LNCaP clone FGC (cell line): ENCODE results near the gene PIK3C3.
A peak's percentile ranks its signal among the peaks of the same experiment; 100 is the strongest.

ENCODE experiments used
- DNase-seq: peaks from one replicate; pipeline ENCODE4 v3.0.0-alpha.2; 2011; ENCODE audit warnings: low read depth
- H3K4me3 ChIP-seq: 2 replicates; pipeline ENCODE4 v1.5.1; 2011; ENCODE audit warnings: mild to moderate bottlenecking, low read depth, low read length, control low read depth
- TF ChIP-seq, protein P1 (sequence below): IDR thresholded peaks from 2 replicates; pipeline ENCODE4 v1.5.1; 2012; ENCODE audit warnings: mild to moderate bottlenecking; ENCODE audit not compliant: control insufficient read depth, insufficient read depth; ENCODE audit errors: extremely low read depth

PIK3C3 gene

DNA sequence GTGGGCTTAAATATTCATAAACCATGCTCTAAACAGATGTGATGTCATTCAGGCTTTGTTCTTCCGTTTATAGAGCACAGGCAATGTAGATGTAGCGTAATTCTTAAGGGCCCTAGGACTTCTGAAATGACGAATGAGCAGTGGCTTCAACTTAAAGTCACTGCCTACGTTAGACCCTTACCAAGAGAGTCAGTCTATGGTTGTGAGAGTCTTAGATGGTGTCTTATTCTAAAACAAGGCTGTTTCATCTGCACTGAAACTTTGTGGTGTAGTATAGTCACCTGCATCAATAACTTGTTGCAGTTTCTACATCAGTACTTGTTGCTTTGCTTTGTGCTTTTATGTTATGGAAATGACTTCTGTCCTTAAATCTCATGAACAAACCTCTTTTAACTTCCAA, 56.0 kb downstream of the PIK3C3 start:
- TF ChIP-seq, protein P1, sequence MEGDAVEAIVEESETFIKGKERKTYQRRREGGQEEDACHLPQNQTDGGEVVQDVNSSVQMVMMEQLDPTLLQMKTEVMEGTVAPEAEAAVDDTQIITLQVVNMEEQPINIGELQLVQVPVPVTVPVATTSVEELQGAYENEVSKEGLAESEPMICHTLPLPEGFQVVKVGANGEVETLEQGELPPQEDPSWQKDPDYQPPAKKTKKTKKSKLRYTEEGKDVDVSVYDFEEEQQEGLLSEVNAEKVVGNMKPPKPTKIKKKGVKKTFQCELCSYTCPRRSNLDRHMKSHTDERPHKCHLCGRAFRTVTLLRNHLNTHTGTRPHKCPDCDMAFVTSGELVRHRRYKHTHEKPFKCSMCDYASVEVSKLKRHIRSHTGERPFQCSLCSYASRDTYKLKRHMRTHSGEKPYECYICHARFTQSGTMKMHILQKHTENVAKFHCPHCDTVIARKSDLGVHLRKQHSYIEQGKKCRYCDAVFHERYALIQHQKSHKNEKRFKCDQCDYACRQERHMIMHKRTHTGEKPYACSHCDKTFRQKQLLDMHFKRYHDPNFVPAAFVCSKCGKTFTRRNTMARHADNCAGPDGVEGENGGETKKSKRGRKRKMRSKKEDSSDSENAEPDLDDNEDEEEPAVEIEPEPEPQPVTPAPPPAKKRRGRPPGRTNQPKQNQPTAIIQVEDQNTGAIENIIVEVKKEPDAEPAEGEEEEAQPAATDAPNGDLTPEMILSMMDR: no peak
- no peak for DNase-seq
- no peak overlapping the region for H3K4me3 ChIP-seq

DNA sequence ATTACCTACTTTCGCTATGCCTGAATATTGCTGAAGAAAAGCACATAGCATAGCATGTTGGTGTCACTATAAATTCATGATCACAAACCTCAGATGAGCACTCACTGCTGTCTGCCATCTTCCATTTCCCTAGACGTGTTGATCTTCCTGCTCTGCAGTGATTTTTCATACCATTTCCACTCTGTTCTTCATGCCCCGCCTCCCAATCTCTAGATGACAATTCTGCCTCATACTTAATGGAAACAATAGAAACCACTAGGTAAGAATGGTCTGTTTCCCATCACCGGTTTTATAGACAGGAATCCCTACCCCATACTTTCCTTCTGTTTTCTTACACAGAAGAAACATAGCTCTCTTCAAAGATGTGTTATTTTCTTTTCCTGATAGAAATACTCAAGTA, 63.8 kb downstream of the PIK3C3 start:
- no peak overlapping the region for H3K4me3 ChIP-seq
- no peak for DNase-seq
- TF ChIP-seq, protein P1: no peak

DNA sequence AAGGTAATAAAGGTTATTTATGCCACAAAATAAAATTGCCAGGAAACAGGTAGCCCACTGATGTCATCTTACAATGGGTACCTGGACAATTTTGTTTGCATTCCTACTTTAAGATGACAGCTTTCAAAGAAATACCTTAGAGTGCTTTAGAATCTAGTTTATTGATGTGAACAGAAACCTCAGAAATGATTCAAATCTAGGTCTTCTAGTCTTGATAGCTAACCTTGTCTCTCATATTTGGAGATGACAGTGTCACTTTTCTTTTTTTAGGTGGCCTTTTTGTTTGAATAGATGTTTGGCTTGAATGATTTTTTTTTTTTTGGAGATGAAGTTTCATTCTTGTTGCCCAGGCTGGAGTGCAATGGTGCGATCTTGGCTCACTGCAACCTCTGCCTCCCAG, 69.1 kb downstream of the PIK3C3 start:
- DNase-seq: no peak
- TF ChIP-seq, protein P1: no peak
- H3K4me3 ChIP-seq: no peak overlapping the region

DNA sequence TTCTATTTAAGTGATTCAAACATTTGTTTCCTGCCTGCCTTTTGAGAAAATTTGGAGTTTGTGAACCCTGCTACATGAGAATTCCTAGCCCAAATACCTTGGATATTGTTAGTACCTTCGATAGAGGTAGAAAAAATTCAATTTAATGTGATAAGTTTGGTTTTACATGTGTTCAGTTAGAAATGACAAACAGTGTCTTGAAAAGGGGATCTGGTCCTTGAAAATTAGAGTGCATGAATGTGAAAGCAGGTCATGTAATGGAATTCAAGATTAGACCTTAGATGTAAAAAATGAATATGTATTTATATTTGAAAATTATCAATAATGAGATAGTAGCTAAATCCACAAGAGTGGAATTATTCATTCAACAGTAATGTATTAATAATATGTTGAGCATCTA, 70.5 kb downstream of the PIK3C3 start:
- DNase-seq: no peak
- TF ChIP-seq, protein P1: no peak
- no peak overlapping the region for H3K4me3 ChIP-seq

DNA sequence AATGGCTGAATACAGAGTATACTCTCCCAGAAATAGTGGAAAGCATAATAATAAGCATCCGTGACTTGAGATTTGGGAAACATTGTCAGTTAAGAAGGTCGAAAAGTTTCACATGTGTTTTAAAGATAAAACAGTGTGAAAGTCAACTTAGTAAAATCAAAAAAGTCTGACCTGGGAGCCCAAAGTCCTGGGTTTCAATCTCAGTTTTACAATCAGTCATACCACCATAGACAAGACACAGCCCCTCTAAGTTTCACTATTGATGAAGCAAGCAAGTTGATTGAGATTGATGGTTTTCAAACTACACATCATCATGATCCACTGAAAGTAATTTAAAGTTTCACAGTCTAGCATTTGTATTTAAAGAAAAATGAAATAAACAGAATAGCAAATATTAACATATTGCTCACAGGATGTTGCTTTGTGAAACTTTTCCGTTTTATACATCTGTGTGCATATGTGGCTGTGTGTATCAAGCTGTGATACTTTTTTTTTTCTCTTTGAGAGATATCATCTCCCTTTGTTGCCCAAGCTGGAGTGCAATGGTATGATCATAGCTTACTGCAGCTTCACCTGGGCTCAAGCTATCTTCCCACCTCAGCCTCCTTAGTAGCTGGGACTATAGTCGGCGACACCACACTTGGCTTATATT, 71.1 kb downstream of the PIK3C3 start:
- no peak for DNase-seq
- TF ChIP-seq, protein P1: no peak
- no peak overlapping the region for H3K4me3 ChIP-seq

DNA sequence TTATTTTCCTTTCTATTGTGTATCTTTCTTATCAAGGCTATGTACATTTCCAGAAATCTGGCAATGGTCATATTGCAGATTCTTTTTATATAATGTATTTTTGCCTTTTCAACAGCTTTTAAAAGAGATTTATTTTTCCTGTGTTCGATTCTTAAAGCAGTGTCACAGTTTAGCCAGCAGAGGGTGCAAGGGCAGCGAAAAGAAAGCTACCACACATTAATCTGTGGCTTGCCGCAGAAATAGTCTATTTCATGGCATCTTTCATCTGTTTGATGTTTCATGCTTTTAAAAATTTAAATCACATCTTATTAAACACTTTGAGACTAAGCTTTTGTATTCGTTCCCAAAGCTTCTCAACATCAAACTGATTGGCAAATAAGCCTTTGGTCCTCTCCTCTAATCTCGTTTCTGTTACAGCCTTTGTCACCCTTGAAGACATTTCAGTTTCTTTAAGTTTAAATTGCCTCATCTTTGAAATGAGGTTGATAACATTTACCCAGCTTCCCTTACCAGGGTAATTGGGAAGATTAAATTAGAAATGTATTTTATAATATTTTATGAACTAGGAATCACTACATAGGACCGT, 73.3 kb downstream of the PIK3C3 start:
- DNase-seq: no peak
- no peak overlapping the region for H3K4me3 ChIP-seq
- TF ChIP-seq, protein P1: peak; percentile 79

DNA sequence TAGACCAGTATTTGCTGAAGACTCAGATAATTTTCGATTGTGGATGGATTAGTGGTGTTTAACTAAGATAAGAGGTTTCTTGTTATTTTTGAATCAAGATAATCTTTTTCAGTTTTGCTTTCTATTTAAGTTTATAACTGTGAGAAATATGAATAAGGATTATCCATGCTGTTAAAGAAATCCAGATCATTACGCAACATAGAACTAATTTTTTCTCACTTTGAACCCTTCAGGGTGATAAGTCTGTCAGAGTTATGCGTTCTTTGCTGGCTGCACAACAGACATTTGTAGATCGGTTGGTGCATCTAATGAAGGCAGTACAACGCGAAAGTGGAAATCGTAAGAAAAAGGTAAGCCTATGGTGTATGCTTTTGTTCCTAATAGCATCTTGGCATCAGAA, 74.1 kb downstream of the PIK3C3 start:
- no peak for DNase-seq
- TF ChIP-seq, protein P1: no peak
- no peak overlapping the region for H3K4me3 ChIP-seq
